ENCODE results near the gene NFU1. TPM values are rescaled to one million over a fixed set of nuclear protein-coding genes. Genes with fewer than 3 reads are reported as not detected.

The NFU1 gene
- total and polyA plus RNA-seq, 2 of the 8 experiments (the other 6 are each of a cell fraction or from before 2014, with no cell fraction given), result 18.4 to 45.5 TPM

GRCh38 chr2:69405306-69405705, 31.9 kb downstream of the NFU1 start:
- no peaks in the 10 kb centered on the region for H3K27me3 ChIP-seq (replicated peaks in 1 of 4; ENCODE audit: control insufficient read depth in 3 of 4, extremely low read depth in 1 of 4, insufficient read depth in 3 of 4, low read length in 3 of 4)
- peaks cover 0 to 3% of the 10 kb centered on the region in 2 experiments; a peak in 1 of 4 replicates for H3K9me3 ChIP-seq (ENCODE audit: insufficient read depth in 2 of 2, low read depth in 1 of 2, low read length in 1 of 2)
- H3K4ac ChIP-seq (replicated peaks; ENCODE audit: insufficient read length, low read depth, low read length), result no peak overlapping the region
- no peaks in the 10 kb centered on the region for H3K79me2 ChIP-seq (ENCODE audit: control insufficient read depth in 1 of 2, insufficient read depth in 2 of 2, low read length in 2 of 2)
- H3K9ac ChIP-seq (replicated peaks in 1 of 4; ENCODE audit: extremely low read depth in 1 of 4, low read depth in 3 of 4, low read length in 3 of 4), result no peak overlapping the region
- no peak overlapping the region for H3K4me2 ChIP-seq (ENCODE audit: insufficient read depth in 1 of 2, low read depth in 2 of 2, low read length in 2 of 2)
- H2AK5ac ChIP-seq (ENCODE audit: low read depth, low read length), result no peak overlapping the region
- CTCF ChIA-PET (ENCODE audit: partially characterized antibody), result interaction anchor here (0.9 to 1.1 kb wide), 2 partner anchors 34 to 39 kb away, joined by 3 read pairs; no protein-coding TSS in a partner anchor
- no peak overlapping the region for H4K8ac ChIP-seq (ENCODE audit: extremely low read depth, insufficient read depth, low read length)
- FAIRE-seq (no peak), DNase-seq (ENCODE audit: low read depth in 1 of 2, low spot score in 2 of 2) (no peak)
- H3K14ac ChIP-seq (ENCODE audit: insufficient read length), result no peak overlapping the region
- no peak overlapping the region for H2AFZ ChIP-seq (ENCODE audit: low read length)
- no peak overlapping the region for H3K23ac ChIP-seq (ENCODE audit: insufficient read length)
- H3K18ac ChIP-seq (ENCODE audit: extremely low read depth, low read length), result no peak overlapping the region
- H3K27ac ChIP-seq (ENCODE audit: low read depth, low read length), result no peak overlapping the region
- no peak overlapping the region for H2BK15ac ChIP-seq (ENCODE audit: low read length)
- no peak overlapping the region for H2BK20ac ChIP-seq (ENCODE audit: low read length)
- no peak overlapping the region for H3K56ac ChIP-seq (replicated peaks; ENCODE audit: insufficient read length, low read depth, low read length)
- no peak overlapping the region for H4K5ac ChIP-seq (ENCODE audit: insufficient read length, low read depth, low read length)
- no peaks in the 10 kb centered on the region for H4K20me1 ChIP-seq (replicated peaks in 1 of 2; ENCODE audit: control insufficient read depth in 1 of 2, insufficient read depth in 2 of 2, low read length in 2 of 2)
- no peaks in the 10 kb centered on the region for H3K4me1 ChIP-seq (replicated peaks in 1 of 4; ENCODE audit: control insufficient read depth in 3 of 4, insufficient read depth in 4 of 4, low read length in 3 of 4)
- no peaks in the 10 kb centered on the region for H3K79me1 ChIP-seq (ENCODE audit: low read depth, low read length)
- no peak overlapping the region for H2BK5ac ChIP-seq (ENCODE audit: low read depth, low read length)
- POLR2A ChIA-PET (ENCODE audit: partially characterized antibody), result interaction anchor here (0.7 to 1.1 kb wide), 2 partner anchors 18 to 25 kb away, joined by 3 read pairs; partner anchors contain the start of gene GFPT1
- H3K23me2 ChIP-seq (ENCODE audit: low read depth, low read length), result no peaks in the 10 kb centered on the region
- no peak overlapping the region for H4K91ac ChIP-seq (replicated peaks; ENCODE audit: insufficient read length, low read length)
- peaks cover 0 to 22% (median 1%) of the 10 kb centered on the region in 4 experiments; a peak in 2 of 8 replicates for H3K36me3 ChIP-seq (ENCODE audit: control insufficient read depth in 2 of 4, insufficient read depth in 4 of 4, low read length in 3 of 4)
- H2BK12ac ChIP-seq (ENCODE audit: low read depth, low read length), result no peak overlapping the region
- H3K4me3 ChIP-seq (ENCODE audit: extremely low read depth in 1 of 4, insufficient read depth in 2 of 4, low read depth in 3 of 4, low read length in 4 of 4), result no peak overlapping the region
- no peak overlapping the region for H2BK120ac ChIP-seq (replicated peaks; ENCODE audit: low read depth, low read length)
- TF ChIP-seq CHD7 (IDR thresholded peaks at IDR 0.05; ENCODE audit: insufficient replicate concordance, low read length), result no peak
